ENCODE measurements around the gene PRICKLE3.

DNA sequence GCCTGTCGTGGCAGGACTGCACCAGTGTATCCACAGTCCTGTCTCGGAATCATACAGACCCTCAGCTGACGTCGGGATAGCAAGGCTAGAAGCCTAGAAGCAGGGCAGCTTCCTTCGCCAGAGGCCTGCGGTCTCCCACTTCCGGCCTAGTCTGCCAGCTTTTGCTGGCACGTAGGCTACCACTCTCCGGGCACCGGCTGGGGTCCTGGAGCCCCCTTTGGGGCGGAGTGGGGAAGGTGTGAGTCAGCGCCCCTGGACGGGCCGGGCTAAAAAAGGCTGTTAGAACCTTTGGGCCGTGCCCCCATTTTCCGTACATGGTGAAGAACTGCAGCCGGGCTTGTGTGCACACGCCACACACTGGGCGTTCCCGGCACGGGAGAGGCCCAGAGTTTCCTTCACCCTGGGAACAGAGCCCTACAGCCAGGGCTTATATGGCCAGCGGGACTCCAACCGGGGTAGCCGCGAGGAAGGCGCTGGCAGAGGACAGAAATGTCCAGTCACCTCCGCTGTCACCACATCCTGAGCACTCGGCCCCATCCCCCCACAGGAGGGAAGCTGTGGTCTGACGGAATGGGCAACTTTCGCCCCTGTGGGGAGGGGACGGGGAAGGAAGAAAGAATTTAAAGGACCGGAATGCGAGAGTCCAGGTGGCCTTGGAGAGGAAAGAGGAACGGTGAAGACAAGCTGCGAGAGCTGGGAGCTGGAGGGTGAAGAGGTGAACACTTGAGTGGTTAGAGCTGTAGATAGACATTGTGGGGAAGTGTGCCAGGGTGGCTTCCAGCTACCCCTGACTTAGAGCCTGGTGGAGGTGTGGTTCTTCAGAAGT, 19.0 kb downstream of the PRICKLE3 start:
- TF ChIP-seq, protein P1, sequence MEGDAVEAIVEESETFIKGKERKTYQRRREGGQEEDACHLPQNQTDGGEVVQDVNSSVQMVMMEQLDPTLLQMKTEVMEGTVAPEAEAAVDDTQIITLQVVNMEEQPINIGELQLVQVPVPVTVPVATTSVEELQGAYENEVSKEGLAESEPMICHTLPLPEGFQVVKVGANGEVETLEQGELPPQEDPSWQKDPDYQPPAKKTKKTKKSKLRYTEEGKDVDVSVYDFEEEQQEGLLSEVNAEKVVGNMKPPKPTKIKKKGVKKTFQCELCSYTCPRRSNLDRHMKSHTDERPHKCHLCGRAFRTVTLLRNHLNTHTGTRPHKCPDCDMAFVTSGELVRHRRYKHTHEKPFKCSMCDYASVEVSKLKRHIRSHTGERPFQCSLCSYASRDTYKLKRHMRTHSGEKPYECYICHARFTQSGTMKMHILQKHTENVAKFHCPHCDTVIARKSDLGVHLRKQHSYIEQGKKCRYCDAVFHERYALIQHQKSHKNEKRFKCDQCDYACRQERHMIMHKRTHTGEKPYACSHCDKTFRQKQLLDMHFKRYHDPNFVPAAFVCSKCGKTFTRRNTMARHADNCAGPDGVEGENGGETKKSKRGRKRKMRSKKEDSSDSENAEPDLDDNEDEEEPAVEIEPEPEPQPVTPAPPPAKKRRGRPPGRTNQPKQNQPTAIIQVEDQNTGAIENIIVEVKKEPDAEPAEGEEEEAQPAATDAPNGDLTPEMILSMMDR (IDR thresholded peaks at IDR 0.05), result no peak
- TF ChIP-seq ZFX (IDR thresholded peaks at IDR 0.05; ENCODE audit: borderline replicate concordance), result no peak
